Keratinocyte (primary cell): ENCODE measurements around the gene CCL1. TPM values are rescaled to one million over a fixed set of nuclear protein-coding genes. Genes with fewer than 3 reads are reported as not detected.

Source experiments
- DNase-seq: peaks from one replicate; pipeline ENCODE4 v3.0.0-alpha.2; 2011; ENCODE audit warnings: low read depth, missing footprints, low spot score
- FAIRE-seq: peaks from 2 replicates; lab custom pipeline; 2011; peaks lifted over from hg19 to GRCh38; lab: Jason Lieb, UNC
- H2AFZ ChIP-seq: 2 replicates; pipeline ENCODE4 v1.6.0; 2012; ENCODE audit warnings: low read length, control low read depth, inconsistent platforms; ENCODE audit not compliant: control insufficient read depth
- H3K27ac ChIP-seq: 2 replicates; pipeline ENCODE4 v1.5.1; 2011; ENCODE audit warnings: low read length; ENCODE audit not compliant: control insufficient read depth, insufficient read depth
- H3K27me3 ChIP-seq: 3 replicates; pipeline ENCODE4 v1.6.0; 2011; ENCODE audit warnings: low read length; ENCODE audit not compliant: control insufficient read depth, insufficient read depth; ENCODE audit errors: extremely low read depth
- H3K36me3 ChIP-seq, 2 experiments: 2 replicates in 1 of 2; 3 replicates in 1 of 2; pipeline ENCODE4 v1.5.1; 2011; ENCODE audit warnings: low read length in 2 of 2, mild to moderate bottlenecking in 1 of 2; ENCODE audit not compliant: control insufficient read depth in 2 of 2, insufficient read depth in 2 of 2; ENCODE audit errors: extremely low read depth in 1 of 2
- H3K4me1 ChIP-seq: 3 replicates; pipeline ENCODE4 v1.5.1; 2011; ENCODE audit warnings: low read length; ENCODE audit not compliant: control insufficient read depth, insufficient read depth; ENCODE audit errors: extremely low read depth
- H3K4me2 ChIP-seq: 3 replicates; pipeline ENCODE4 v1.6.0; 2011; ENCODE audit warnings: low read depth, low read length; ENCODE audit not compliant: control insufficient read depth, insufficient read depth; ENCODE audit errors: extremely low read depth
- H3K4me3 ChIP-seq, 3 experiments: fragments of 200-600 bp in 1 of 3; sonication (generic) in 1 of 3; 2 replicates in 2 of 3; 3 replicates in 1 of 3; pipeline ENCODE4 v1.5.1; 2011 to 2016; ENCODE audit warnings: low read length in 3 of 3, mild to moderate bottlenecking in 3 of 3, control low read depth in 2 of 3, inconsistent platforms in 1 of 3, low read depth in 1 of 3, mixed read lengths in 1 of 3, mixed run types in 1 of 3, moderate library complexity in 1 of 3; ENCODE audit not compliant: control insufficient read depth in 2 of 3, insufficient read depth in 2 of 3; ENCODE audit errors: extremely low read depth in 1 of 3
- H3K79me2 ChIP-seq: 2 replicates; pipeline ENCODE4 v1.6.0; 2012; ENCODE audit warnings: low read length; ENCODE audit not compliant: control insufficient read depth, insufficient read depth
- H3K9ac ChIP-seq: 3 replicates; pipeline ENCODE4 v1.6.0; 2011; ENCODE audit warnings: low read length; ENCODE audit not compliant: control insufficient read depth, insufficient read depth; ENCODE audit errors: extremely low read depth
- H3K9me1 ChIP-seq: 3 replicates; pipeline ENCODE4 v1.6.0; 2011; ENCODE audit warnings: low read length; ENCODE audit not compliant: control insufficient read depth, insufficient read depth; ENCODE audit errors: extremely low read depth
- H3K9me3 ChIP-seq: 2 replicates; pipeline ENCODE4 v1.5.1; 2012; ENCODE audit warnings: low read depth, low read length; ENCODE audit not compliant: control insufficient read depth
- H4K20me1 ChIP-seq: 3 replicates; pipeline ENCODE4 v1.6.0; 2011; ENCODE audit warnings: low read length; ENCODE audit not compliant: control insufficient read depth, insufficient read depth; ENCODE audit errors: extremely low read depth
- EZH2 ChIP-seq: IDR thresholded peaks from one replicate; pipeline ENCODE4 v1.6.1; 2012; ENCODE audit warnings: inconsistent platforms, mild to moderate bottlenecking, low read length, moderate library complexity
- dilution Hi-C: fragments of 300-500 bp; cut with MboI; formaldehyde crosslinking; loops from one replicate; pipeline ENCODE4 v1.7.0; 2020; ENCODE audit warnings: low sequenced_read_pairs; ENCODE audit not compliant: extremely low pct_ligation_motif_present
- polyA plus RNA-seq, 5 experiments: library from polyadenylated mRNA; depleted of rRNA in 3 of 5; stranded (reverse) in 3 of 5; stranded (forward) in 1 of 5; unstranded in 1 of 5; fragments of >200 nt; gene quantifications; 1 replicate in 1 of 5; 2 replicates in 3 of 5; 3 replicates in 1 of 5; pipeline versions ENCODE4 v1.2.1 to v1.2.3, GENCODE V29; 2011 to 2012; ENCODE audit warnings: missing spikeins in 2 of 5, low read depth in 1 of 5, low replicate concordance in 1 of 5
- TF ChIP-seq, protein P1 (sequence below), 3 experiments: IDR thresholded peaks in 1 of 3; conservative IDR thresholded peaks in 1 of 3; optimal IDR thresholded peaks in 1 of 3; 2 replicates in 2 of 3; 3 replicates in 1 of 3; pipeline versions ENCODE3 to v1.5.1; 2011; ENCODE audit warnings: low read length in 3 of 3, mild to moderate bottlenecking in 3 of 3, moderate library complexity in 2 of 3, control low read depth in 1 of 3, inconsistent platforms in 1 of 3; ENCODE audit not compliant: insufficient read depth in 2 of 3; ENCODE audit errors: extremely low read depth in 1 of 3

The CCL1 gene
- polyA plus RNA-seq, 1 donor (not counting 4 experiments of a cell fraction or from before 2014, with no cell fraction given): not detected

DNA sequence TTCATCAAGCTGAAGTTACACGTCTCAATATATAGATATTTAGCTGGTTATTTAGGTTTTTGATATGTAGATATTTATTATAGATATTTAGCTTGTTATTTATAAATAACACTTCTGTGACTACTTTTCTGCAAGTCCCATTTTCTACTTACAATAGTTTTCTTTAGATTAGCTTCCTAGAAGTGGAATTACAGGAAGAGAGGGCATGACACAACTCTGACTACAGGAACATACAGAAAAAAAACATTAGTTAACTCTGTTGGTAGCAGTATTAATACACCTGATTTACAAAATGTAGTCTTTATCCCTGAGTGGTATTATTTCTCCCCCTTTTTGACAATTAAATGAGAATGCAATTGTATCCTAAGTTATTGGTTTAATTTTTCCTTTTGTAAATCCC is 21.2 kb upstream of the CCL1 start:
- no peak overlapping the region for H3K4me2 ChIP-seq
- no peak overlapping the region for H2AFZ ChIP-seq
- no peak for DNase-seq
- no peak for FAIRE-seq
- no peak overlapping the region for H3K9ac ChIP-seq
- H3K36me3 ChIP-seq: no peaks in the 10 kb centered on the region
- no peaks in the 10 kb centered on the region for H3K9me3 ChIP-seq
- dilution Hi-C loops: no loop called here
- no peaks in the 10 kb centered on the region for H4K20me1 ChIP-seq
- H3K4me1 ChIP-seq: no peaks in the 10 kb centered on the region
- H3K9me1 ChIP-seq: no peaks in the 10 kb centered on the region
- no peak overlapping the region for H3K27ac ChIP-seq
- no peak overlapping the region for H3K4me3 ChIP-seq
- H3K27me3 ChIP-seq: no peaks in the 10 kb centered on the region
- no peak for TF ChIP-seq EZH2
- TF ChIP-seq, protein P1, sequence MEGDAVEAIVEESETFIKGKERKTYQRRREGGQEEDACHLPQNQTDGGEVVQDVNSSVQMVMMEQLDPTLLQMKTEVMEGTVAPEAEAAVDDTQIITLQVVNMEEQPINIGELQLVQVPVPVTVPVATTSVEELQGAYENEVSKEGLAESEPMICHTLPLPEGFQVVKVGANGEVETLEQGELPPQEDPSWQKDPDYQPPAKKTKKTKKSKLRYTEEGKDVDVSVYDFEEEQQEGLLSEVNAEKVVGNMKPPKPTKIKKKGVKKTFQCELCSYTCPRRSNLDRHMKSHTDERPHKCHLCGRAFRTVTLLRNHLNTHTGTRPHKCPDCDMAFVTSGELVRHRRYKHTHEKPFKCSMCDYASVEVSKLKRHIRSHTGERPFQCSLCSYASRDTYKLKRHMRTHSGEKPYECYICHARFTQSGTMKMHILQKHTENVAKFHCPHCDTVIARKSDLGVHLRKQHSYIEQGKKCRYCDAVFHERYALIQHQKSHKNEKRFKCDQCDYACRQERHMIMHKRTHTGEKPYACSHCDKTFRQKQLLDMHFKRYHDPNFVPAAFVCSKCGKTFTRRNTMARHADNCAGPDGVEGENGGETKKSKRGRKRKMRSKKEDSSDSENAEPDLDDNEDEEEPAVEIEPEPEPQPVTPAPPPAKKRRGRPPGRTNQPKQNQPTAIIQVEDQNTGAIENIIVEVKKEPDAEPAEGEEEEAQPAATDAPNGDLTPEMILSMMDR (optimal IDR thresholded peaks at IDR 0.05 in 1 of 3, IDR thresholded peaks at IDR 0.05 in 1 of 3, conservative IDR thresholded peaks at IDR 0.05 in 1 of 3; ENCODE audit: extremely low read depth in 1 of 3, insufficient read depth in 2 of 3, low read length in 3 of 3): no peak
- H3K79me2 ChIP-seq: no peaks in the 10 kb centered on the region

DNA sequence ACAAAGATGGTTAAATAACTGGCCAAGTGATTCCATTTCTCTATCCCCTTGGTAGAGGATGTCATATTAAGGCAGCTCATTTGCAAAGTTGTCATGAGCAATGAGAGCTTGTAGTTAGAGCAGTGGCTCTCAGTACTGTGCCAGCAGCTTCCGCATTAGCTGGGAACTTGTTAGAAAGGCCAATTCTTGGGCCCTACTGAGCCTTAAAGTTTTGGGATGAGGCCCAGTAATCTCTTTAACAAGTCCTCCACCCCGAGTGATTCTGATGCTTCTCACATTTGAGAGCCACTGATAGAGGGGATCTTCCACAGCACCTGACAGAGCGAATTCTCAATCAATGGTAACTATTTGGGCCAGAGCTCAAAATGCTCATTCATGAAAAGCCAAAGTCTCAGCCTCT is 20.2 kb upstream of the CCL1 start:
- Histone ChIP-seq H3K27me3 (no peaks in the 10 kb centered on the region), H3K9ac (no peak overlapping the region), H3K4me1 (no peaks in the 10 kb centered on the region), H2AFZ (no peak overlapping the region), H4K20me1 (no peaks in the 10 kb centered on the region), H3K27ac (no peak overlapping the region), H3K36me3 (no peaks in the 10 kb centered on the region), H3K4me2 (no peak overlapping the region), H3K79me2 (no peaks in the 10 kb centered on the region), H3K9me1 (no peaks in the 10 kb centered on the region), H3K4me3 (no peak overlapping the region), H3K9me3 (no peaks in the 10 kb centered on the region)
- DNase-seq: no peak
- dilution Hi-C loops: no loop called here
- FAIRE-seq: no peak
- no peak for TF ChIP-seq EZH2
- TF ChIP-seq, protein P1 (optimal IDR thresholded peaks at IDR 0.05 in 1 of 3, IDR thresholded peaks at IDR 0.05 in 1 of 3, conservative IDR thresholded peaks at IDR 0.05 in 1 of 3; ENCODE audit: extremely low read depth in 1 of 3, insufficient read depth in 2 of 3, low read length in 3 of 3): no peak
